Endothelial cell of umbilical vein (primary cell): ENCODE results near the gene CHRM2.

ENCODE experiments used
- EZH2 ChIP-seq: IDR thresholded peaks from 2 replicates; pipeline ENCODE4 v1.6.1; 2012; ENCODE audit warnings: borderline replicate concordance, low read depth, mild to moderate bottlenecking, moderate library complexity, low read length, inconsistent platforms; ENCODE audit not compliant: severe bottlenecking
- FOS ChIP-seq: IDR thresholded peaks from 2 replicates; pipeline ENCODE4 v1.6.1; 2011; ENCODE audit warnings: mild to moderate bottlenecking, low read length, moderate library complexity, borderline replicate concordance; ENCODE audit not compliant: insufficient read depth
- POLR2A ChIP-seq: IDR thresholded peaks from 2 replicates; pipeline ENCODE4 v1.6.1; 2012; ENCODE audit warnings: low read depth, mild to moderate bottlenecking, control low read depth, low read length
- POLR2AphosphoS5 ChIP-seq: IDR thresholded peaks from 2 replicates; pipeline ENCODE4 v1.6.1; 2012; ENCODE audit warnings: low read depth, mild to moderate bottlenecking, control low read depth, low read length, moderate library complexity; ENCODE audit not compliant: insufficient read depth
- TF ChIP-seq, protein P1 (sequence below), 2 donors: IDR thresholded peaks; 1 replicate in 1 of 2; 2 replicates in 1 of 2; pipeline ENCODE4 v1.5.1; 2011; ENCODE audit warnings: low read length in 2 of 2, mild to moderate bottlenecking in 2 of 2, moderate library complexity in 2 of 2, control low read depth in 1 of 2, inconsistent platforms in 1 of 2, low read depth in 1 of 2; ENCODE audit not compliant: insufficient read depth in 1 of 2; ENCODE audit errors: extremely low read depth in 1 of 2
- TF ChIP-seq, protein P2 (sequence below): IDR thresholded peaks from 2 replicates; pipeline ENCODE4 v1.6.1; 2011; ENCODE audit not compliant: insufficient read depth, insufficient read length

DNA sequence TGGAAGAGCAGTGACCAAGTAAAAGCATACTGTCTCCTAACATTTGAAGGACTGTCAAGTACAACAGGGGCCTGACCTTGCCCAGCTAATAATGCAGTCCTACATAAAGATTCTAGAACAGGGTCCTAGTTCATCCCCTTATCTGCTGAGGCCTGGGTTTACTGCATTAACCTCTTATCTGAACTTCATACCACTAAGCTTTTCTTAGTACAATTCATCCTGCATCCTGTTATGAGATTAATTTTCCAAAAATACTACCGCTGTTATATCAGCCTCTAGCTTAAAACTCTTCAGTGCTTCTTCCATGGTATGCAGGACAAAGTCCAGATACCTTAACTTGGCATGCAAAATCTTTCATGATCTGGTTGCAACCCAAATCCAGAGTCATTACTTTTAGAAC lies 72.5 kb downstream of the CHRM2 start:
- TF ChIP-seq, protein P1, sequence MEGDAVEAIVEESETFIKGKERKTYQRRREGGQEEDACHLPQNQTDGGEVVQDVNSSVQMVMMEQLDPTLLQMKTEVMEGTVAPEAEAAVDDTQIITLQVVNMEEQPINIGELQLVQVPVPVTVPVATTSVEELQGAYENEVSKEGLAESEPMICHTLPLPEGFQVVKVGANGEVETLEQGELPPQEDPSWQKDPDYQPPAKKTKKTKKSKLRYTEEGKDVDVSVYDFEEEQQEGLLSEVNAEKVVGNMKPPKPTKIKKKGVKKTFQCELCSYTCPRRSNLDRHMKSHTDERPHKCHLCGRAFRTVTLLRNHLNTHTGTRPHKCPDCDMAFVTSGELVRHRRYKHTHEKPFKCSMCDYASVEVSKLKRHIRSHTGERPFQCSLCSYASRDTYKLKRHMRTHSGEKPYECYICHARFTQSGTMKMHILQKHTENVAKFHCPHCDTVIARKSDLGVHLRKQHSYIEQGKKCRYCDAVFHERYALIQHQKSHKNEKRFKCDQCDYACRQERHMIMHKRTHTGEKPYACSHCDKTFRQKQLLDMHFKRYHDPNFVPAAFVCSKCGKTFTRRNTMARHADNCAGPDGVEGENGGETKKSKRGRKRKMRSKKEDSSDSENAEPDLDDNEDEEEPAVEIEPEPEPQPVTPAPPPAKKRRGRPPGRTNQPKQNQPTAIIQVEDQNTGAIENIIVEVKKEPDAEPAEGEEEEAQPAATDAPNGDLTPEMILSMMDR (IDR thresholded peaks at IDR 0.05; ENCODE audit: extremely low read depth in 1 of 2, insufficient read depth in 1 of 2, low read depth in 1 of 2, low read length in 2 of 2) = no peak
- TF ChIP-seq POLR2AphosphoS5 (no peak), FOS (no peak), POLR2A (no peak), EZH2 (no peak)
- TF ChIP-seq, protein P2, sequence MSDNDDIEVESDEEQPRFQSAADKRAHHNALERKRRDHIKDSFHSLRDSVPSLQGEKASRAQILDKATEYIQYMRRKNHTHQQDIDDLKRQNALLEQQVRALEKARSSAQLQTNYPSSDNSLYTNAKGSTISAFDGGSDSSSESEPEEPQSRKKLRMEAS = no peak
